ENCODE results near the gene MYBPHL.

Gene MYBPHL

GRCh38 chr1:109282497-109282951 lies 24.3 kb downstream of the MYBPHL start:
- ATAC-seq: peak; percentile 63
- TF ChIP-seq, protein P1, sequence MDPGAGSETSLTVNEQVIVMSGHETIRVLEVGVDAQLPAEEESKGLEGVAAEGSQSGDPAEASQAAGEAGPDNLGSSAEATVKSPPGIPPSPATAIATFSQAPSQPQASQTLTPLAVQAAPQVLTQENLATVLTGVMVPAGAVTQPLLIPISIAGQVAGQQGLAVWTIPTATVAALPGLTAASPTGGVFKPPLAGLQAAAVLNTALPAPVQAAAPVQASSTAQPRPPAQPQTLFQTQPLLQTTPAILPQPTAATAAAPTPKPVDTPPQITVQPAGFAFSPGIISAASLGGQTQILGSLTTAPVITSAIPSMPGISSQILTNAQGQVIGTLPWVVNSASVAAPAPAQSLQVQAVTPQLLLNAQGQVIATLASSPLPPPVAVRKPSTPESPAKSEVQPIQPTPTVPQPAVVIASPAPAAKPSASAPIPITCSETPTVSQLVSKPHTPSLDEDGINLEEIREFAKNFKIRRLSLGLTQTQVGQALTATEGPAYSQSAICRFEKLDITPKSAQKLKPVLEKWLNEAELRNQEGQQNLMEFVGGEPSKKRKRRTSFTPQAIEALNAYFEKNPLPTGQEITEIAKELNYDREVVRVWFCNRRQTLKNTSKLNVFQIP (CRISPR knock-in tag; IDR thresholded peaks at IDR 0.05; ENCODE audit: borderline replicate concordance, low read depth): no peak
- no peak for TF ChIP-seq CREB5 (CRISPR knock-in tag; IDR thresholded peaks at IDR 0.05; ENCODE audit: low read depth)
- TF ChIP-seq ZFP30 (CRISPR knock-in tag; IDR thresholded peaks at IDR 0.05): no peak
- TF ChIP-seq ZNF565 (CRISPR knock-in tag; conservative IDR thresholded peaks at IDR 0.05; ENCODE audit: low read depth): no peak
- TF ChIP-seq ZNF8 (CRISPR knock-in tag; IDR thresholded peaks at IDR 0.05): no peak
- TF ChIP-seq PPARA (CRISPR knock-in tag; IDR thresholded peaks at IDR 0.05; ENCODE audit: borderline replicate concordance): no peak
- no peak for TF ChIP-seq OSR1 (CRISPR knock-in tag; IDR thresholded peaks at IDR 0.05)
- no peak for TF ChIP-seq ESRRG (CRISPR knock-in tag; IDR thresholded peaks at IDR 0.05)
- no peak for TF ChIP-seq BACH2 (CRISPR knock-in tag; IDR thresholded peaks at IDR 0.05; ENCODE audit: borderline replicate concordance)
- TF ChIP-seq, protein P2, sequence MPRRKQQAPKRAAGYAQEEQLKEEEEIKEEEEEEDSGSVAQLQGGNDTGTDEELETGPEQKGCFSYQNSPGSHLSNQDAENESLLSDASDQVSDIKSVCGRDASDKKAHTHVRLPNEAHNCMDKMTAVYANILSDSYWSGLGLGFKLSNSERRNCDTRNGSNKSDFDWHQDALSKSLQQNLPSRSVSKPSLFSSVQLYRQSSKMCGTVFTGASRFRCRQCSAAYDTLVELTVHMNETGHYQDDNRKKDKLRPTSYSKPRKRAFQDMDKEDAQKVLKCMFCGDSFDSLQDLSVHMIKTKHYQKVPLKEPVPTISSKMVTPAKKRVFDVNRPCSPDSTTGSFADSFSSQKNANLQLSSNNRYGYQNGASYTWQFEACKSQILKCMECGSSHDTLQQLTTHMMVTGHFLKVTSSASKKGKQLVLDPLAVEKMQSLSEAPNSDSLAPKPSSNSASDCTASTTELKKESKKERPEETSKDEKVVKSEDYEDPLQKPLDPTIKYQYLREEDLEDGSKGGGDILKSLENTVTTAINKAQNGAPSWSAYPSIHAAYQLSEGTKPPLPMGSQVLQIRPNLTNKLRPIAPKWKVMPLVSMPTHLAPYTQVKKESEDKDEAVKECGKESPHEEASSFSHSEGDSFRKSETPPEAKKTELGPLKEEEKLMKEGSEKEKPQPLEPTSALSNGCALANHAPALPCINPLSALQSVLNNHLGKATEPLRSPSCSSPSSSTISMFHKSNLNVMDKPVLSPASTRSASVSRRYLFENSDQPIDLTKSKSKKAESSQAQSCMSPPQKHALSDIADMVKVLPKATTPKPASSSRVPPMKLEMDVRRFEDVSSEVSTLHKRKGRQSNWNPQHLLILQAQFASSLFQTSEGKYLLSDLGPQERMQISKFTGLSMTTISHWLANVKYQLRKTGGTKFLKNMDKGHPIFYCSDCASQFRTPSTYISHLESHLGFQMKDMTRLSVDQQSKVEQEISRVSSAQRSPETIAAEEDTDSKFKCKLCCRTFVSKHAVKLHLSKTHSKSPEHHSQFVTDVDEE (CRISPR knock-in tag; IDR thresholded peaks at IDR 0.05): no peak

- TF ChIP-seq SNAI2 (CRISPR knock-in tag; IDR thresholded peaks at IDR 0.05): no peak
- TF ChIP-seq, protein P2 (CRISPR knock-in tag; IDR thresholded peaks at IDR 0.05): no peak
- no peak for TF ChIP-seq RARB (CRISPR knock-in tag; IDR thresholded peaks at IDR 0.05)
- no peak for TF ChIP-seq ZC3H10 (CRISPR knock-in tag; IDR thresholded peaks at IDR 0.05)
- TF ChIP-seq PPARA (CRISPR knock-in tag; IDR thresholded peaks at IDR 0.05; ENCODE audit: borderline replicate concordance): no peak
- no peak for TF ChIP-seq ZNF70 (CRISPR knock-in tag; IDR thresholded peaks at IDR 0.05)
- no peak for TF ChIP-seq OSR1 (CRISPR knock-in tag; IDR thresholded peaks at IDR 0.05)
- no peak for TF ChIP-seq ZNF8 (CRISPR knock-in tag; IDR thresholded peaks at IDR 0.05)
- no peak for TF ChIP-seq GLIS3 (CRISPR knock-in tag; IDR thresholded peaks at IDR 0.05)
- ATAC-seq: no peak
Measured at GRCh38 chr1:109281680-109282496, 24.9 kb downstream of the MYBPHL start.

- no peak for ATAC-seq
- TF ChIP-seq, protein P2 (CRISPR knock-in tag; IDR thresholded peaks at IDR 0.05): no peak
- no peak for TF ChIP-seq ZNF8 (CRISPR knock-in tag; IDR thresholded peaks at IDR 0.05)
- no peak for TF ChIP-seq ESRRG (CRISPR knock-in tag; IDR thresholded peaks at IDR 0.05)
- no peak for TF ChIP-seq TCF4 (CRISPR knock-in tag; IDR thresholded peaks at IDR 0.05; ENCODE audit: borderline replicate concordance)
- no peak for TF ChIP-seq ZFP30 (CRISPR knock-in tag; IDR thresholded peaks at IDR 0.05)
- TF ChIP-seq ARNTL (CRISPR knock-in tag; IDR thresholded peaks at IDR 0.05; ENCODE audit: borderline replicate concordance, low read depth): no peak
- no peak for TF ChIP-seq ZC3H10 (CRISPR knock-in tag; IDR thresholded peaks at IDR 0.05)
- no peak for TF ChIP-seq PATZ1 (CRISPR knock-in tag; IDR thresholded peaks at IDR 0.05; ENCODE audit: borderline replicate concordance)
- no peak for TF ChIP-seq RARB (CRISPR knock-in tag; IDR thresholded peaks at IDR 0.05)
- no peak for TF ChIP-seq ISL1 (CRISPR knock-in tag; IDR thresholded peaks at IDR 0.05)
- no peak for TF ChIP-seq PPARA (CRISPR knock-in tag; IDR thresholded peaks at IDR 0.05; ENCODE audit: borderline replicate concordance)
- TF ChIP-seq CSDC2 (CRISPR knock-in tag; IDR thresholded peaks at IDR 0.05): no peak
- no peak for TF ChIP-seq OSR1 (CRISPR knock-in tag; IDR thresholded peaks at IDR 0.05)
- TF ChIP-seq ZFP3 (CRISPR knock-in tag; IDR thresholded peaks at IDR 0.05): no peak
- TF ChIP-seq ZNF70 (CRISPR knock-in tag; IDR thresholded peaks at IDR 0.05): no peak
- no peak for TF ChIP-seq GLIS3 (CRISPR knock-in tag; IDR thresholded peaks at IDR 0.05)
Measured at GRCh38 chr1:109280862-109281261, 25.9 kb downstream of the MYBPHL start.
